Esophagus muscularis mucosa (tissue), 4 donors: Measurements from ENCODE around the gene GAPDH.

Source experiments
- EP300 ChIP-seq: sonication (generic); formaldehyde crosslinking; IDR thresholded peaks from one replicate; pipeline ENCODE4 v1.6.1; 2017; ENCODE audit warnings: antibody characterized with exemption
- POLR2A ChIP-seq: fragments of 450-650 bp; IDR thresholded peaks from one replicate; pipeline ENCODE4 v1.6.1; 2017; ENCODE audit warnings: antibody characterized with exemption, moderate library complexity, mild to moderate bottlenecking, low read depth
- POLR2AphosphoS5 ChIP-seq, 2 donors: sonication (generic); formaldehyde crosslinking; IDR thresholded peaks; one replicate each; pipeline ENCODE4 v1.6.1; 2017; ENCODE audit warnings: antibody characterized with exemption in 2 of 2
- TF ChIP-seq, protein P1 (sequence below), 3 experiments: fragments of 200-600 bp in 2 of 3; fragments of 450-650 bp in 1 of 3; sonication (generic) in 2 of 3; IDR thresholded peaks; one replicate each; pipeline ENCODE4 v1.5.1; 2017 to 2019; ENCODE audit warnings: antibody characterized with exemption in 3 of 3, mild to moderate bottlenecking in 2 of 3, moderate library complexity in 1 of 3

GRCh38 chr12:6569312-6569711 lies 35.0 kb downstream of the GAPDH start:
- no peak for TF ChIP-seq EP300
- TF ChIP-seq, protein P1, sequence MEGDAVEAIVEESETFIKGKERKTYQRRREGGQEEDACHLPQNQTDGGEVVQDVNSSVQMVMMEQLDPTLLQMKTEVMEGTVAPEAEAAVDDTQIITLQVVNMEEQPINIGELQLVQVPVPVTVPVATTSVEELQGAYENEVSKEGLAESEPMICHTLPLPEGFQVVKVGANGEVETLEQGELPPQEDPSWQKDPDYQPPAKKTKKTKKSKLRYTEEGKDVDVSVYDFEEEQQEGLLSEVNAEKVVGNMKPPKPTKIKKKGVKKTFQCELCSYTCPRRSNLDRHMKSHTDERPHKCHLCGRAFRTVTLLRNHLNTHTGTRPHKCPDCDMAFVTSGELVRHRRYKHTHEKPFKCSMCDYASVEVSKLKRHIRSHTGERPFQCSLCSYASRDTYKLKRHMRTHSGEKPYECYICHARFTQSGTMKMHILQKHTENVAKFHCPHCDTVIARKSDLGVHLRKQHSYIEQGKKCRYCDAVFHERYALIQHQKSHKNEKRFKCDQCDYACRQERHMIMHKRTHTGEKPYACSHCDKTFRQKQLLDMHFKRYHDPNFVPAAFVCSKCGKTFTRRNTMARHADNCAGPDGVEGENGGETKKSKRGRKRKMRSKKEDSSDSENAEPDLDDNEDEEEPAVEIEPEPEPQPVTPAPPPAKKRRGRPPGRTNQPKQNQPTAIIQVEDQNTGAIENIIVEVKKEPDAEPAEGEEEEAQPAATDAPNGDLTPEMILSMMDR (IDR thresholded peaks at IDR 0.05), result no peak
- no peak for TF ChIP-seq POLR2A
- no peak for TF ChIP-seq POLR2AphosphoS5 (IDR thresholded peaks at IDR 0.05)
